NOMO-1 treated with DMSO at 0.1 percent for 48 hours (cell line): ENCODE results near the gene DHRSX.
"Not testable (repeated sequence)": the region's sequence is repeated elsewhere in the genome, so short reads cannot be mapped to it uniquely, and the experiment has no call there.

Experiments used
- DNase-seq: peaks from one replicate; lab custom pipeline; 2025; ENCODE audit not compliant: unreplicated experiment; lab: John Stamatoyannopoulos, UW

The DHRSX gene

DNA sequence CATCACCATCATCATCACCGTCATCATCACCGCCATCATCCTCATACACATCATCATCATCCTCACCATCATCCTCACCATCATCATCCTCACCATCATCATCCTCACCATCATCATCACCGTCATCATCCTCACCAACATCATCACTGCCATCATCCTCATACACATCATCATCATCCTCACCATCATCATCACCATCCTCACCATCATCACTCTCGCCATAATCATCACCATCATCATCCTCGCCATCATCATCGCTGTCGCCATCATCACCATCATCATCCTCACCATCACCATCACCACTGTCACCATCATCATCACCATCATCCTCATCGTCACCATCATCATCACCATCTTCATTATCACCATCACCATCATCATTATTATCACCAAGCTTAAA lies 19.8 kb upstream of the DHRSX start:
- DNase-seq, result no peak

DNA sequence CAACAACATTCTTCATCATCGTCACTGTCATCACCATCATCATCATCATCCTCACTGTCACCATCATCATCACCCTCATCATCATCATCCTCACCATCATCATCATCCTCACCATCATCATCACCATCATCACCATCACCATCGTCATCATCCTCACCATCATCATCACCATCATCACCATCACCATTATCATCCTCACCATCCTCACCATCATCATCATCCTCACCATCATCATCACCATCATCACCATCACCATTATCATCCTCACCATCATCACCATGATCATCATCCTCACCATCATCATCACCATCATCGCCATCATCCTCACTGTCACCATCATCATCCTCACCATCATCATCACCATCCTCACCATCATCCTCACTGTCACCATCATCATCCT lies 18.9 kb upstream of the DHRSX start:
- not testable (repeated sequence) for DNase-seq

GRCh38 chrX:2517055-2517454 lies 16.3 kb upstream of the DHRSX start:
- no peak for DNase-seq

GRCh38 chrX:2516623-2517022 lies 15.8 kb upstream of the DHRSX start:
- no peak for DNase-seq

GRCh38 chrX:2514131-2514530 lies 13.4 kb upstream of the DHRSX start:
- DNase-seq, result no peak

- no peak for DNase-seq
Observed at GRCh38 chrX:2513121-2513664, 12.4 kb upstream of the DHRSX start.

- DNase-seq, result no peak
Observed at GRCh38 chrX:2512501-2512900, 11.7 kb upstream of the DHRSX start.

- no peak for DNase-seq
Observed at GRCh38 chrX:2511326-2511725, 10.6 kb upstream of the DHRSX start.

DNA sequence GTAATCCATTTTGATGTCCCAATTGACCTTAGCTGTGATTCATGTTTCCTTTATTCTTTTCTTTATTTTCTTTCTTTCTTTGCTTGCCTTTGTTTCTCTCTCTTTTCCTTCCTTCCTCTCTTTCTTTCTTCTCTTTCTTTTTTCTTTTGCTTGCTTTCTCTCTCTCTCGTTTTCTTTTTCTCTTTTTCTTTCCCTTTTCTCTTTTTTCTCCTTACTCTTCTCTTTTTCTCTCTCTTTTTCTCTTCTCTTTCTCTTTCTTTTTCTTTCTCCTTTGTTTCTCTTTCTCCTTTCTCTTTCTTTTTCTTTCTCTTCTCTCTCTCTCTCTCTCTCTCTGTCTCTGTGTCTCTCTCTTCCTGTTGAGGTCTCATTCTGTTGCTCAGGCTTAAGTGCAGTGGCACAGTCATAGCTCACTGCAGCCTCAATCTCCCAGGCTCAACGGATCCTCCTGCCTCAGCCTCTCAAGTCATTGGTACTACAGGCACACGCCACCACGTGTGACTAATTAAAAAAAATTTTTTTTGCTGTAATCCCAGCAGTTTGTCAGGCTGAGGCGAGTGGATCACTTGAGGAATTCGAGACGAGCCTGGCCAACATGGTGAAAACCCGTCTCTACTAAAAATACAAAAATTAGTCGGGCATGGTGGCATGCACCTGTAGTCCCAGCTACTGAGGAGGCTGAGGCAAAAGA lies 8.0 kb upstream of the DHRSX start:
- no peak for DNase-seq

- DNase-seq, result no peak
Observed at GRCh38 chrX:2507904-2508627, 7.3 kb upstream of the DHRSX start.

GRCh38 chrX:2507196-2507595 lies 6.4 kb upstream of the DHRSX start:
- no peak for DNase-seq

DNA sequence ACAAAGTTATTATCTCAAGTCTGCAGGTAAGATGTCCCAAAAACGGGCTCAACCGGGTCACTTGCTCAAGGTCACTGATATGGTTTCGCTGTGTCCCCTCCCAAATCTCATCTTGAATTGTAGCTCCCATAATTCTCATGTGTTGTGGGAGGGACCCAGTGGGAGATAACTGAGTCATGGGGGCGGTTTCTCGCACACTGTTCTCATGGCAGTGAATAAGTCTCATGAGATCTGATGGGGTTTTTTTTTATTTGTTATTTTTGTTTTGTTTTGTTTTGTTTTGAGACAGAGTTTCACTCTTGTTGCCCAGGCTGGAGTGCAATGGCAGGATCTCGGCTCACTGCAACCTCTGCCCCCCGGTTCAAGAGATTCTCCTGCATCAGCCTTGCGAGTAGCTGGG lies 4.6 kb upstream of the DHRSX start:
- DNase-seq, result not testable (repeated sequence)

DNA sequence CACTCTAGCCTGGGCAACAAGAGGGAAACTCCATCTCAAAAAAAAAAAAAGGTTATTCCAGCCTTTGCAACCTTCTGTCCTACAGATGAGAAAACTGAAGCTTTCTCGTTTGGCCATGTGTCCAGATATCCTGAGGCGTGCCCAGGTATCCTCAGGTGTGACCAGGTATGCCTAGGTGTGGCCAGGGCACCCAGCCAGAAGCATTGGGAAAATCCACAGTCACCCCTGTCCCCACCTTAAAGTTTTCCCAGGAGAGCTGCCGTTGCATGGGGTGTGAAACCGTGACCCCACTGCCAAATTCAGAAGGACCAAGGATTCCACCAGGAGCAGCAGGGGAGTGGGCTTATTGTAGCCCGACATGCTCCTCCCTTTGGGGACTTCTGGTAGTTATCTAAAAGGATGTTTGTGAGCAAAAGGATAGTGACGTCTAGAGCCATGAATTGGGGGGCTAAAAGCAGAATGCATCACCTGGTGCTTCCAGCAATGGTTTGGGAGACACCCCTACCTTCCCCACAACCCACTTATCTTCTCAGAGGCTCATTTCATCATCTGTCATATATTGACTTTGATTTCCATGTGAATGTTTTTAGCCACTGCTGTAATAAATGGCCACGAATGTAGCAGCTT lies 4.0 kb upstream of the DHRSX start:
- no peak for DNase-seq

- DNase-seq, result no peak
Observed at GRCh38 chrX:2503591-2504500, 3.1 kb upstream of the DHRSX start.

- no peak for DNase-seq
Observed at GRCh38 chrX:2502668-2503519, 2.1 kb upstream of the DHRSX start.

DNA sequence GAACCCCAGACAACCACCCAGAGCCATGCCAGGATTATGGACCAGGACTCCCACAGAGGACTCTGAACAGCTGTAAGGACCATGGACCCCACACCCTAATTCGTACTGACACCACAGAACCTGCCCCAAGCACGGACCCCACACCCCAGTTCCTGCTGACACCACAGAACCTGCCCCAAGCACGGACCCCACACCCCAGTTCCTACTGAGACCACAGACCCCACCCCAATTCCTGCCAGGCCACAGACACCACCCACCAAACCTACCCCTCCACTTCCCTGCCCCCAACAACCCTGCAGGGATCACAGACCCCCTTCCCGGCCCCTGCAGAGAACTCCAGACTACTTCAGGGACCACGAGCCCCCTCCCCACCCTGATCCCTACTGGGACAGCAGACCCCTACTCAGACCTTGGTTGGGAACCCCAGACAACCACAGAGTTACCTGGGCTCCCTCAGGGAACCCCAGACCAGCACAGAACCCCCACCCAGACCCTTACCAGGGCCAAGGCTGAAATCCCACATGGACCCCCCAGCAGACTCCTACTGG lies 1.4 kb upstream of the DHRSX start:
- no peak for DNase-seq

- no peak for DNase-seq
Observed at GRCh38 chrX:2501559-2502102, 855 bp upstream of the DHRSX start.

GRCh38 chrX:2500091-2500802 lies 529 bp downstream of the DHRSX start:
- no peak for DNase-seq

- no peak for DNase-seq
Observed at GRCh38 chrX:2499507-2499906, 1.3 kb downstream of the DHRSX start.
